Keratinocyte (primary cell): ENCODE measurements around the gene CLK1. TPM values are rescaled to one million over a fixed set of nuclear protein-coding genes. Genes with fewer than 3 reads are reported as not detected.

ENCODE experiments used
- DNase-seq: peaks from one replicate; pipeline ENCODE4 v3.0.0-alpha.2; 2011; ENCODE audit warnings: low read depth, missing footprints, low spot score
- FAIRE-seq: peaks from 2 replicates; lab custom pipeline; 2011; peaks lifted over from hg19 to GRCh38; lab: Jason Lieb, UNC
- H2AFZ ChIP-seq: 2 replicates; pipeline ENCODE4 v1.6.0; 2012; ENCODE audit warnings: low read length, control low read depth, inconsistent platforms; ENCODE audit not compliant: control insufficient read depth
- H3K27ac ChIP-seq: 2 replicates; pipeline ENCODE4 v1.5.1; 2011; ENCODE audit warnings: low read length; ENCODE audit not compliant: control insufficient read depth, insufficient read depth
- H3K27me3 ChIP-seq: 3 replicates; pipeline ENCODE4 v1.6.0; 2011; ENCODE audit warnings: low read length; ENCODE audit not compliant: control insufficient read depth, insufficient read depth; ENCODE audit errors: extremely low read depth
- H3K36me3 ChIP-seq, 2 experiments: 2 replicates in 1 of 2; 3 replicates in 1 of 2; pipeline ENCODE4 v1.5.1; 2011; ENCODE audit warnings: low read length in 2 of 2, mild to moderate bottlenecking in 1 of 2; ENCODE audit not compliant: control insufficient read depth in 2 of 2, insufficient read depth in 2 of 2; ENCODE audit errors: extremely low read depth in 1 of 2
- H3K4me1 ChIP-seq: 3 replicates; pipeline ENCODE4 v1.5.1; 2011; ENCODE audit warnings: low read length; ENCODE audit not compliant: control insufficient read depth, insufficient read depth; ENCODE audit errors: extremely low read depth
- H3K4me2 ChIP-seq: 3 replicates; pipeline ENCODE4 v1.6.0; 2011; ENCODE audit warnings: low read depth, low read length; ENCODE audit not compliant: control insufficient read depth, insufficient read depth; ENCODE audit errors: extremely low read depth
- H3K4me3 ChIP-seq, 3 experiments: fragments of 200-600 bp in 1 of 3; sonication (generic) in 1 of 3; 2 replicates in 2 of 3; 3 replicates in 1 of 3; pipeline ENCODE4 v1.5.1; 2011 to 2016; ENCODE audit warnings: low read length in 3 of 3, mild to moderate bottlenecking in 3 of 3, control low read depth in 2 of 3, inconsistent platforms in 1 of 3, low read depth in 1 of 3, mixed read lengths in 1 of 3, mixed run types in 1 of 3, moderate library complexity in 1 of 3; ENCODE audit not compliant: control insufficient read depth in 2 of 3, insufficient read depth in 2 of 3; ENCODE audit errors: extremely low read depth in 1 of 3
- H3K79me2 ChIP-seq: 2 replicates; pipeline ENCODE4 v1.6.0; 2012; ENCODE audit warnings: low read length; ENCODE audit not compliant: control insufficient read depth, insufficient read depth
- H3K9ac ChIP-seq: 3 replicates; pipeline ENCODE4 v1.6.0; 2011; ENCODE audit warnings: low read length; ENCODE audit not compliant: control insufficient read depth, insufficient read depth; ENCODE audit errors: extremely low read depth
- H3K9me1 ChIP-seq: 3 replicates; pipeline ENCODE4 v1.6.0; 2011; ENCODE audit warnings: low read length; ENCODE audit not compliant: control insufficient read depth, insufficient read depth; ENCODE audit errors: extremely low read depth
- H3K9me3 ChIP-seq: 2 replicates; pipeline ENCODE4 v1.5.1; 2012; ENCODE audit warnings: low read depth, low read length; ENCODE audit not compliant: control insufficient read depth
- H4K20me1 ChIP-seq: 3 replicates; pipeline ENCODE4 v1.6.0; 2011; ENCODE audit warnings: low read length; ENCODE audit not compliant: control insufficient read depth, insufficient read depth; ENCODE audit errors: extremely low read depth
- EZH2 ChIP-seq: IDR thresholded peaks from one replicate; pipeline ENCODE4 v1.6.1; 2012; ENCODE audit warnings: inconsistent platforms, mild to moderate bottlenecking, low read length, moderate library complexity
- dilution Hi-C: fragments of 300-500 bp; cut with MboI; formaldehyde crosslinking; loops from one replicate; pipeline ENCODE4 v1.7.0; 2020; ENCODE audit warnings: low sequenced_read_pairs; ENCODE audit not compliant: extremely low pct_ligation_motif_present
- polyA plus RNA-seq, 5 experiments: library from polyadenylated mRNA; depleted of rRNA in 3 of 5; stranded (reverse) in 3 of 5; stranded (forward) in 1 of 5; unstranded in 1 of 5; fragments of >200 nt; gene quantifications; 1 replicate in 1 of 5; 2 replicates in 3 of 5; 3 replicates in 1 of 5; pipeline versions ENCODE4 v1.2.1 to v1.2.3, GENCODE V29; 2011 to 2012; ENCODE audit warnings: missing spikeins in 2 of 5, low read depth in 1 of 5, low replicate concordance in 1 of 5
- TF ChIP-seq, protein P1 (sequence below), 3 experiments: IDR thresholded peaks in 1 of 3; conservative IDR thresholded peaks in 1 of 3; optimal IDR thresholded peaks in 1 of 3; 2 replicates in 2 of 3; 3 replicates in 1 of 3; pipeline versions ENCODE3 to v1.5.1; 2011; ENCODE audit warnings: low read length in 3 of 3, mild to moderate bottlenecking in 3 of 3, moderate library complexity in 2 of 3, control low read depth in 1 of 3, inconsistent platforms in 1 of 3; ENCODE audit not compliant: insufficient read depth in 2 of 3; ENCODE audit errors: extremely low read depth in 1 of 3

CLK1 gene
- polyA plus RNA-seq, 1 donor (not counting 4 experiments of a cell fraction or from before 2014, with no cell fraction given): 70.4 TPM

DNA sequence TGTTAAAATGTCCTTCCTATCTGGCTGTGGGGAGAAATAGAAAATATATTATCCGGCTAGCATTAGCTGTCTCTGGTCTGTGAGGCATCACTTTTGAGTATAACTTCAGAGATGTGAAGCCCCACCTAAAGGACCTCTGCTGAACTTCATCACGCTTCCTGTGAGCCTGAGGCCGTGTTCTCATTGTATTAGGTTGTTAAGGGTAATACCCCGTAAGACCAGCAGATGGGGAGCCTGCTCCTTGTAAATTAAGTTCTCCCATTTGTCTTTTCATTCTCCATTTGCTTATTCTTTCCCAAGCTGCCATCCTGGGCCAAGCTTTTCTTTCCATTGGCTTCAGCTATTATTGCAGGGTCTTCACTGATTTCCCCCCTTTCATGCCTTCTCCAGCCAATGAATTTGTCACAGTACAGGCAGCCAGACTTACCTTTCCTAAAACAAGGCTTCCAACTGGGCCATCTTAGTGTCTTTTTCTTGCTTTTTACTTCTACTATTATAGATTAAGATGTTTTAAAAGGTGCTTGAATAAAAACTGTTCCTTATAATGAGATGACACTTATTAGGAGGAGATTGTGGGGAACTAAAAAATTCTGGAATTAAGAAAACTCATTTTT, 37.1 kb upstream of the CLK1 start:
- DNase-seq (peak; percentile 50), FAIRE-seq (peak; percentile 88)
- no peaks in the 10 kb centered on the region for H3K9me3 ChIP-seq
- H4K20me1 ChIP-seq: no peaks in the 10 kb centered on the region
- peaks cover 15 to 35% of the 10 kb centered on the region in 2 experiments for H3K36me3 ChIP-seq
- H3K9me1 ChIP-seq: no peaks in the 10 kb centered on the region
- H3K4me3 ChIP-seq: no peak overlapping the region
- TF ChIP-seq, protein P1, sequence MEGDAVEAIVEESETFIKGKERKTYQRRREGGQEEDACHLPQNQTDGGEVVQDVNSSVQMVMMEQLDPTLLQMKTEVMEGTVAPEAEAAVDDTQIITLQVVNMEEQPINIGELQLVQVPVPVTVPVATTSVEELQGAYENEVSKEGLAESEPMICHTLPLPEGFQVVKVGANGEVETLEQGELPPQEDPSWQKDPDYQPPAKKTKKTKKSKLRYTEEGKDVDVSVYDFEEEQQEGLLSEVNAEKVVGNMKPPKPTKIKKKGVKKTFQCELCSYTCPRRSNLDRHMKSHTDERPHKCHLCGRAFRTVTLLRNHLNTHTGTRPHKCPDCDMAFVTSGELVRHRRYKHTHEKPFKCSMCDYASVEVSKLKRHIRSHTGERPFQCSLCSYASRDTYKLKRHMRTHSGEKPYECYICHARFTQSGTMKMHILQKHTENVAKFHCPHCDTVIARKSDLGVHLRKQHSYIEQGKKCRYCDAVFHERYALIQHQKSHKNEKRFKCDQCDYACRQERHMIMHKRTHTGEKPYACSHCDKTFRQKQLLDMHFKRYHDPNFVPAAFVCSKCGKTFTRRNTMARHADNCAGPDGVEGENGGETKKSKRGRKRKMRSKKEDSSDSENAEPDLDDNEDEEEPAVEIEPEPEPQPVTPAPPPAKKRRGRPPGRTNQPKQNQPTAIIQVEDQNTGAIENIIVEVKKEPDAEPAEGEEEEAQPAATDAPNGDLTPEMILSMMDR (optimal IDR thresholded peaks at IDR 0.05 in 1 of 3, IDR thresholded peaks at IDR 0.05 in 1 of 3, conservative IDR thresholded peaks at IDR 0.05 in 1 of 3; ENCODE audit: extremely low read depth in 1 of 3, insufficient read depth in 2 of 3, low read length in 3 of 3): peak; percentile 74 to 92 (median 81)
- no peak for TF ChIP-seq EZH2
- no peak overlapping the region for H3K9ac ChIP-seq
- H3K4me1 ChIP-seq: no peaks in the 10 kb centered on the region
- H3K79me2 ChIP-seq: no peaks in the 10 kb centered on the region
- dilution Hi-C loops: no loop called here
- no peak overlapping the region for H3K4me2 ChIP-seq
- H3K27ac ChIP-seq: no peak overlapping the region
- no peak overlapping the region for H2AFZ ChIP-seq
- no peaks in the 10 kb centered on the region for H3K27me3 ChIP-seq

- Histone ChIP-seq H4K20me1 (no peaks in the 10 kb centered on the region), H3K9me3 (no peaks in the 10 kb centered on the region), H3K4me1 (no peaks in the 10 kb centered on the region), H3K79me2 (no peaks in the 10 kb centered on the region), H3K36me3 (peaks cover 20 to 38% of the 10 kb centered on the region in 2 experiments), H3K4me3 (no peak overlapping the region), H3K27me3 (no peaks in the 10 kb centered on the region), H3K4me2 (no peak overlapping the region), H3K9ac (no peak overlapping the region), H3K9me1 (no peaks in the 10 kb centered on the region), H2AFZ (no peak overlapping the region), H3K27ac (no peak overlapping the region)
- DNase-seq (no peak), FAIRE-seq (no peak)
- TF ChIP-seq, protein P1 (optimal IDR thresholded peaks at IDR 0.05 in 1 of 3, IDR thresholded peaks at IDR 0.05 in 1 of 3, conservative IDR thresholded peaks at IDR 0.05 in 1 of 3; ENCODE audit: extremely low read depth in 1 of 3, insufficient read depth in 2 of 3, low read length in 3 of 3): no peak
- TF ChIP-seq EZH2: no peak
- dilution Hi-C loops: no loop called here
Observed at GRCh38 chr2:200899482-200899881, 35.0 kb upstream of the CLK1 start.
